Gastrocnemius medialis (tissue), 4 donors: Measurements from ENCODE around the gene DIAPH3.

ENCODE experiments used
- POLR2A ChIP-seq, 2 donors: fragments of 450-650 bp; IDR thresholded peaks; one replicate each; pipeline ENCODE4 v1.6.1; 2017; ENCODE audit warnings: antibody characterized with exemption in 2 of 2, mild to moderate bottlenecking in 2 of 2, moderate library complexity in 2 of 2
- TF ChIP-seq, protein P1 (sequence below), 5 experiments: fragments of 450-650 bp in 3 of 5; fragments of 200-600 bp in 2 of 5; sonication (generic) in 2 of 5; IDR thresholded peaks in 4 of 5; conservative IDR thresholded peaks in 1 of 5; 1 replicate in 4 of 5; 2 replicates in 1 of 5; pipeline ENCODE4 v1.5.1; 2016 to 2019; ENCODE audit warnings: antibody characterized with exemption in 5 of 5, mild to moderate bottlenecking in 3 of 5, moderate library complexity in 3 of 5

DNA sequence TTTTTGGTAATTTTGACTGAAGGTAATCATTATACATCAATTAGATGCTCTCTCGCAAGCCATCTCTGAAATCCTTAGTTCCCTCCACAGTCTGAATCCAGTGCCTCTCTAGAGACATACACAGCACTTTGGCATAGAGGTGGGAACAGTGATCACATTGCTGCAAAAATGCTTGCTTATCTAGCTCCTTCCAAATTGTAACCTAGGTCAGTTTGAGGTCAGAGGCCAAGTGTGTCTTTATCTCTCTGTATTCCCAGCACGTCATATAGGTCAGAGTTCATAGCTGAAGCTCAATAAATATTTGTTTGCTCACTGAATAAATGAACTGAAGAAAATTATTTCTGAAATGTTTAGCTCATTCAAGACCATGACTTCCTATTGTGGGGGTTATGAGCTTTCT, 462.5 kb downstream of the DIAPH3 start:
- TF ChIP-seq, protein P1, sequence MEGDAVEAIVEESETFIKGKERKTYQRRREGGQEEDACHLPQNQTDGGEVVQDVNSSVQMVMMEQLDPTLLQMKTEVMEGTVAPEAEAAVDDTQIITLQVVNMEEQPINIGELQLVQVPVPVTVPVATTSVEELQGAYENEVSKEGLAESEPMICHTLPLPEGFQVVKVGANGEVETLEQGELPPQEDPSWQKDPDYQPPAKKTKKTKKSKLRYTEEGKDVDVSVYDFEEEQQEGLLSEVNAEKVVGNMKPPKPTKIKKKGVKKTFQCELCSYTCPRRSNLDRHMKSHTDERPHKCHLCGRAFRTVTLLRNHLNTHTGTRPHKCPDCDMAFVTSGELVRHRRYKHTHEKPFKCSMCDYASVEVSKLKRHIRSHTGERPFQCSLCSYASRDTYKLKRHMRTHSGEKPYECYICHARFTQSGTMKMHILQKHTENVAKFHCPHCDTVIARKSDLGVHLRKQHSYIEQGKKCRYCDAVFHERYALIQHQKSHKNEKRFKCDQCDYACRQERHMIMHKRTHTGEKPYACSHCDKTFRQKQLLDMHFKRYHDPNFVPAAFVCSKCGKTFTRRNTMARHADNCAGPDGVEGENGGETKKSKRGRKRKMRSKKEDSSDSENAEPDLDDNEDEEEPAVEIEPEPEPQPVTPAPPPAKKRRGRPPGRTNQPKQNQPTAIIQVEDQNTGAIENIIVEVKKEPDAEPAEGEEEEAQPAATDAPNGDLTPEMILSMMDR (IDR thresholded peaks at IDR 0.05 in 4 of 5, conservative IDR thresholded peaks at IDR 0.05 in 1 of 5), result no peak
- no peak for TF ChIP-seq POLR2A (IDR thresholded peaks at IDR 0.05)
